H1 (cell line): ENCODE results near the gene UBE2F. TPM values are rescaled to one million over a fixed set of nuclear protein-coding genes. Genes with fewer than 3 reads are reported as not detected.

Experiments
- CTCF ChIA-PET: fragments of 300-600 bp; sonication (Branson Sonifier 250); formaldehyde crosslinking; loops from one replicate; lab custom pipeline; 2021; ENCODE audit not compliant: partially characterized antibody; lab: Charles Lee
- POLR2A ChIA-PET: fragments of 300-600 bp; sonication (Branson Sonifier 250); formaldehyde crosslinking; loops from one replicate; lab custom pipeline; 2021; ENCODE audit warnings: inconsistent platforms; ENCODE audit not compliant: partially characterized antibody; lab: Charles Lee
- DNase-seq, 2 experiments: peaks; one replicate each; pipeline versions ENCODE4 v3.0.0 to v3.0.0-alpha.2; 2010 to 2022; ENCODE audit warnings: low spot score in 2 of 2, low read depth in 1 of 2, mixed read lengths in 1 of 2
- FAIRE-seq: peaks from 2 replicates; lab custom pipeline; 2011; peaks lifted over from hg19 to GRCh38; lab: Jason Lieb, UNC
- H2AFZ ChIP-seq: 2 replicates; pipeline ENCODE4 v1.8.1; 2012; ENCODE audit warnings: low read length, inconsistent platforms
- H2AK5ac ChIP-seq: 2 replicates; pipeline ENCODE4 v1.6.1; 2013; ENCODE audit warnings: low read depth, low read length
- H2BK120ac ChIP-seq: replicated peaks from 2 replicates; pipeline ENCODE3; 2013; ENCODE audit warnings: low read depth, low read length, inconsistent platforms
- H2BK12ac ChIP-seq: 2 replicates; pipeline ENCODE4 v1.6.1; 2013; ENCODE audit warnings: low read depth, low read length
- H2BK15ac ChIP-seq: 2 replicates; pipeline ENCODE4 v1.6.1; 2013; ENCODE audit warnings: low read length
- H2BK20ac ChIP-seq: 2 replicates; pipeline ENCODE4 v1.6.1; 2013; ENCODE audit warnings: low read length
- H2BK5ac ChIP-seq: 2 replicates; pipeline ENCODE4 v1.6.1; 2013; ENCODE audit warnings: low read depth, low read length
- H3K14ac ChIP-seq: 2 replicates; pipeline ENCODE4 v1.6.1; 2013; ENCODE audit warnings: inconsistent platforms; ENCODE audit not compliant: insufficient read length
- H3K18ac ChIP-seq: 2 replicates; pipeline ENCODE4 v1.6.1; 2013; ENCODE audit warnings: low read length; ENCODE audit errors: extremely low read depth
- H3K23ac ChIP-seq: 2 replicates; pipeline ENCODE4 v1.6.1; 2013; ENCODE audit warnings: inconsistent platforms; ENCODE audit not compliant: insufficient read length
- H3K23me2 ChIP-seq: 2 replicates; pipeline ENCODE4 v1.6.1; 2013; ENCODE audit warnings: low read depth, low read length
- H3K27ac ChIP-seq: 2 replicates; pipeline ENCODE4 v1.6.1; 2011; ENCODE audit warnings: low read depth, low read length, inconsistent platforms
- H3K27me3 ChIP-seq, 4 experiments: replicated peaks in 1 of 4; 1 replicate in 1 of 4; 2 replicates in 3 of 4; pipeline versions ENCODE4 v1.6.1 to v1.8.1; 2011 to 2013; ENCODE audit warnings: low read length in 3 of 4, mild to moderate bottlenecking in 3 of 4, inconsistent platforms in 2 of 4, mixed read lengths in 2 of 4, moderate library complexity in 1 of 4; ENCODE audit not compliant: control insufficient read depth in 3 of 4, insufficient read depth in 3 of 4; ENCODE audit errors: extremely low read depth in 1 of 4
- H3K36me3 ChIP-seq, 4 experiments: 2 replicates each; pipeline versions ENCODE4 v1.6.1 to v1.8.1; 2011 to 2013; ENCODE audit warnings: mild to moderate bottlenecking in 4 of 4, low read length in 3 of 4, moderate library complexity in 2 of 4, control low read depth in 1 of 4, inconsistent platforms in 1 of 4; ENCODE audit not compliant: insufficient read depth in 4 of 4, control insufficient read depth in 2 of 4
- H3K4ac ChIP-seq: replicated peaks from 2 replicates; pipeline ENCODE3; 2013; ENCODE audit warnings: low read length, low read depth, mixed read lengths, inconsistent platforms; ENCODE audit not compliant: insufficient read length
- H3K4me1 ChIP-seq, 4 experiments: replicated peaks in 1 of 4; 1 replicate in 1 of 4; 2 replicates in 3 of 4; pipeline versions ENCODE4 v1.6.1 to v1.8.1; 2011 to 2013; ENCODE audit warnings: low read length in 3 of 4, inconsistent platforms in 2 of 4, mixed read lengths in 1 of 4; ENCODE audit not compliant: insufficient read depth in 4 of 4, control insufficient read depth in 3 of 4
- H3K4me2 ChIP-seq, 2 experiments: 2 replicates each; pipeline versions ENCODE4 v1.6.1 to v1.8.1; 2011 to 2013; ENCODE audit warnings: low read depth in 2 of 2, low read length in 2 of 2, control low read depth in 1 of 2, inconsistent platforms in 1 of 2, mild to moderate bottlenecking in 1 of 2; ENCODE audit not compliant: insufficient read depth in 1 of 2
- H3K4me3 ChIP-seq, 4 experiments: fragments of 200-600, 300-600 bp in 1 of 4; sonication (generic), shearing (Covaris generic), sonication (Bioruptor Twin) in 1 of 4; 2 replicates each; pipeline versions ENCODE4 v1.5.1 to v1.8.1; 2011 to 2016; ENCODE audit warnings: low read length in 4 of 4, low read depth in 3 of 4, control low read depth in 2 of 4, inconsistent platforms in 2 of 4, mild to moderate bottlenecking in 2 of 4, mixed read lengths in 1 of 4, moderate library complexity in 1 of 4; ENCODE audit not compliant: insufficient read depth in 2 of 4; ENCODE audit errors: extremely low read depth in 1 of 4
- H3K56ac ChIP-seq: replicated peaks from 2 replicates; pipeline ENCODE3; 2013; ENCODE audit warnings: low read depth, mild to moderate bottlenecking, mixed read lengths, low read length, inconsistent platforms; ENCODE audit not compliant: insufficient read length
- H3K79me1 ChIP-seq: 2 replicates; pipeline ENCODE4 v1.6.1; 2013; ENCODE audit warnings: low read depth, low read length, control low read depth
- H3K79me2 ChIP-seq, 2 experiments: 2 replicates each; pipeline versions ENCODE4 v1.6.1 to v1.8.1; 2012 to 2013; ENCODE audit warnings: low read length in 2 of 2, mild to moderate bottlenecking in 2 of 2, inconsistent platforms in 1 of 2; ENCODE audit not compliant: insufficient read depth in 2 of 2, control insufficient read depth in 1 of 2
- H3K9ac ChIP-seq, 4 experiments: replicated peaks in 1 of 4; 1 replicate in 1 of 4; 2 replicates in 3 of 4; pipeline versions ENCODE4 v1.6.1 to v1.8.1; 2011 to 2013; ENCODE audit warnings: low read depth in 3 of 4, low read length in 3 of 4, control low read depth in 2 of 4, mild to moderate bottlenecking in 2 of 4, moderate library complexity in 2 of 4, inconsistent platforms in 1 of 4; ENCODE audit errors: extremely low read depth in 1 of 4
- H3K9me3 ChIP-seq, 2 experiments: 2 replicates each; pipeline versions ENCODE4 v1.6.1 to v1.8.1; 2012 to 2013; ENCODE audit warnings: mild to moderate bottlenecking in 2 of 2, moderate library complexity in 2 of 2, control low read depth in 1 of 2, inconsistent platforms in 1 of 2, low read depth in 1 of 2, low read length in 1 of 2, mixed read lengths in 1 of 2; ENCODE audit not compliant: insufficient read depth in 2 of 2
- H4K20me1 ChIP-seq, 2 experiments: replicated peaks in 1 of 2; 2 replicates each; pipeline versions ENCODE3 to v1.8.1; 2011 to 2013; ENCODE audit warnings: inconsistent platforms in 2 of 2, low read length in 2 of 2, mild to moderate bottlenecking in 1 of 2; ENCODE audit not compliant: insufficient read depth in 2 of 2, control insufficient read depth in 1 of 2
- H4K5ac ChIP-seq: 2 replicates; pipeline ENCODE4 v1.6.1; 2013; ENCODE audit warnings: low read length, low read depth, mixed read lengths, inconsistent platforms; ENCODE audit not compliant: insufficient read length
- H4K8ac ChIP-seq: 2 replicates; pipeline ENCODE4 v1.8.0; 2013; ENCODE audit warnings: mild to moderate bottlenecking, moderate library complexity, low read length, inconsistent platforms; ENCODE audit not compliant: insufficient read depth; ENCODE audit errors: extremely low read depth
- H4K91ac ChIP-seq: replicated peaks from 2 replicates; pipeline ENCODE3; 2013; ENCODE audit warnings: low read length, mixed read lengths, inconsistent platforms; ENCODE audit not compliant: insufficient read length
- KDM1A ChIP-seq: fragments of 200-600, 300-600 bp; sonication (generic); IDR thresholded peaks from 2 replicates; pipeline ENCODE4 v1.7.1; 2016; ENCODE audit warnings: mild to moderate bottlenecking, low read length, borderline replicate concordance
- WGBS, 2 experiments: shearing (Covaris generic) in 1 of 2; methylation state at CpG; one replicate each; pipeline versions ENCODE4 v1.1.6 to v1.1.7; 2013 to 2015; ENCODE audit warnings: low lambda C conversion rate in 2 of 2, mixed read lengths in 2 of 2, inconsistent platforms in 1 of 2, low coverage in 1 of 2, missing lambda C conversion rate in 1 of 2; ENCODE audit not compliant: insufficient replicate concordance in 2 of 2, insufficient coverage in 1 of 2, insufficient read length in 1 of 2; ENCODE audit errors: extremely low coverage in 1 of 2, missing lambda C conversion rate in 1 of 2; 5-methylcytosine and 5-hydroxymethylcytosine counted together
- polyA plus RNA-seq, 7 experiments: library from polyadenylated mRNA; depleted of rRNA in 3 of 7; stranded (reverse) in 5 of 7; unstranded in 2 of 7; fragments of >200 nt in 5 of 7; fragments of 200-250 nt in 2 of 7; gene quantifications; 1 replicate in 5 of 7; 2 replicates in 1 of 7; 4 replicates in 1 of 7; pipeline versions ENCODE4 v1.2.1 to v1.2.3, GENCODE V29; 2011 to 2013; ENCODE audit warnings: missing spikeins in 2 of 7, mixed read lengths in 2 of 7
- total RNA-seq: library from RNA; stranded (reverse); fragmentation: NEBNext Ultra II Directional; extraction: Animal tissue kit (Norgen Biotek cat#: 25700); gene quantifications from 2 replicates; pipeline ENCODE4 v1.2.1, GENCODE V29; 2021

The UBE2F gene
- total and polyA plus RNA-seq, 2 of the 8 experiments (the other 6 are each of a cell fraction or from before 2014, with no cell fraction given) = 43.3 to 59.8 TPM

GRCh38 chr2:238079874-238080327 lies 113.1 kb downstream of the UBE2F start:
- H3K79me2 ChIP-seq = peaks cover 0 to 37% of the 10 kb centered on the region in 2 experiments; a peak in 2 of 4 replicates
- H4K20me1 ChIP-seq = peaks cover 4 to 8% of the 10 kb centered on the region in 2 experiments
- H3K23me2 ChIP-seq = no peaks in the 10 kb centered on the region
- H2AFZ ChIP-seq = no peak overlapping the region
- no peak overlapping the region for H4K5ac ChIP-seq
- no peaks in the 10 kb centered on the region for H3K9me3 ChIP-seq
- no peak overlapping the region for H3K14ac ChIP-seq
- no peak overlapping the region for H3K4me3 ChIP-seq
- POLR2A ChIA-PET = interaction anchor here (1.2 to 2.8 kb wide), 3 partner anchors 13 to 18 kb away, joined by 4 to 17 read pairs (median 5); no protein-coding TSS in a partner anchor
- H3K23ac ChIP-seq = no peak overlapping the region
- no peak overlapping the region for H2BK20ac ChIP-seq
- no peak overlapping the region for H2BK5ac ChIP-seq
- H3K18ac ChIP-seq = no peak overlapping the region
- no peak overlapping the region for H2BK12ac ChIP-seq
- H4K8ac ChIP-seq = no peak overlapping the region
- H3K27me3 ChIP-seq = no peaks in the 10 kb centered on the region
- H3K56ac ChIP-seq = no peak overlapping the region
- no peak overlapping the region for H2BK15ac ChIP-seq
- no peak for TF ChIP-seq KDM1A
- TF ChIP-seq, all 59 proteins: peak for 0
- Histone ChIP-seq H2BK120ac (no peak overlapping the region), H3K27ac (no peak overlapping the region), H4K91ac (no peak overlapping the region), H3K4me1 (no peaks in the 10 kb centered on the region; a peak in 1 of 7 replicates), H3K4ac (no peak overlapping the region), H3K4me2 (no peak overlapping the region), H2AK5ac (no peak overlapping the region), H3K36me3 (peaks cover 19 to 50% (median 34%) of the 10 kb centered on the region in 4 experiments), H3K79me1 (no peaks in the 10 kb centered on the region), H3K9ac (no peak overlapping the region)
- 80% methylated on average over 2 of the region's 2 CpGs; no CpG with 5 or more reads in 1 of the 2 experiments for WGBS, 2 experiments
- DNase-seq (no peak), FAIRE-seq (no peak)
- CTCF ChIA-PET = no interaction called here
